Measurements from ENCODE around the gene STOX1. TPM values are rescaled to one million over a fixed set of nuclear protein-coding genes. Genes with fewer than 3 reads are reported as not detected.
A peak's percentile ranks its signal among the peaks of the same experiment; 100 is the strongest.
"Not testable (repeated sequence)": the region's sequence is repeated elsewhere in the genome, so short reads cannot be mapped to it uniquely, and the experiment has no call there.

The STOX1 gene
- polyA plus RNA-seq, 6 donors from 2014 or later, result 0.09 to 0.38 (median 0.19) TPM; not detected in 2

DNA sequence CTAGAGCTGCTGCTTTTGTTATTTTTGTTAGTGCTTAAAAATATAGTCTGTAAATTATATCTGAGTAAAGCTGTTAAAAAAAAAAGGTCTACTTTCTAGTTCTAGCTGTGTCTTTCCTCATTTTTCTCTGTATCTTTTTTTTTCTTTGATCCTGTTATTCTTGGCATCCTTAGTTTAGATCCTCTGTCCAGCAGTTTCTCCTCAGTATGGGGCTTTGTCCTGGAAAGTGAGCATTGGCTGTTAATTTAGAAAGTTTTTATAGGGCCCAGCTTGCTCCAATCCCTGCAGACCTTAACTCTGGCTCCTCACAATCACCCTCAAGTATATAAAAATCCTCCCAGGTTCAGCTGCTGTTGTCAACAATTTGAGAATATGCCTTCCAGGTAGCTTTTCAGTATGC is 97.3 kb downstream of the STOX1 start:
- H3K27ac Mint-ChIP-seq, result peak overlapping the region in 2 of 6 donors; percentile 24 to 46
- H3K4me1 Mint-ChIP-seq, result peaks cover 0 to 9% (median 5%) of the 10 kb centered on the region in 3 donors
- ATAC-seq (ENCODE audit: low read depth in 2 of 2) (no peak), DNase-seq (no peak)
- H3K4me3 Mint-ChIP-seq, result no peak overlapping the region
- H3K36me3 Mint-ChIP-seq, result peaks cover 8 to 9% of the 10 kb centered on the region in 2 donors
- H3K9me3 Mint-ChIP-seq, result peaks cover 0 to 5% (median 0%) of the 10 kb centered on the region in 7 donors
- no peaks in the 10 kb centered on the region for H3K27me3 Mint-ChIP-seq

DNA sequence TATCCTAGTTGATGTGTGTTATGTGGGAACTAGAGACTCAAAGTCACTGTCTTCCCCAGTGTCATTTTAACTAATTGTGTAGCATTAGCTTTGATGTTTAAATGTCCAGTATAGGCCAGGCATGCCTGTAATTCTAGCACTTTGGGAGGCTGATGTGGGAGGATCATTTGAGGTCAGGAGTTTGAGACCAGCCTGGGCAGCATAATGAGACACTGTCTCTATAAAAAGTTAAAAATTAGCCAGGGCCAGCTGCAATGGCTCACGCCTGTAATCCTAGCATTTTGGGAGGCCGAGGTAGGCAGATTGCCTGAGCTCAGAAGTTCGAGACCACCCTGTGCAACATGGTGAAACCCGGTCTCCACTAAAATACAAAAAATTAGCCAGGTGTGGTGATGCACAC is 98.2 kb downstream of the STOX1 start:
- Mint-ChIP-seq H3K4me3 (no peak overlapping the region), H3K36me3 (peaks cover 12 to 13% of the 10 kb centered on the region in 2 donors), H3K27ac (peak overlapping the region in 1 of 6 donors; percentile 65), H3K4me1 (peaks cover 0 to 9% (median 5%) of the 10 kb centered on the region in 3 donors), H3K27me3 (no peaks in the 10 kb centered on the region), H3K9me3 (peaks cover 0 to 5% (median 0%) of the 10 kb centered on the region in 7 donors)
- no peak for DNase-seq
- no peak for ATAC-seq (ENCODE audit: low read depth in 2 of 2)

DNA sequence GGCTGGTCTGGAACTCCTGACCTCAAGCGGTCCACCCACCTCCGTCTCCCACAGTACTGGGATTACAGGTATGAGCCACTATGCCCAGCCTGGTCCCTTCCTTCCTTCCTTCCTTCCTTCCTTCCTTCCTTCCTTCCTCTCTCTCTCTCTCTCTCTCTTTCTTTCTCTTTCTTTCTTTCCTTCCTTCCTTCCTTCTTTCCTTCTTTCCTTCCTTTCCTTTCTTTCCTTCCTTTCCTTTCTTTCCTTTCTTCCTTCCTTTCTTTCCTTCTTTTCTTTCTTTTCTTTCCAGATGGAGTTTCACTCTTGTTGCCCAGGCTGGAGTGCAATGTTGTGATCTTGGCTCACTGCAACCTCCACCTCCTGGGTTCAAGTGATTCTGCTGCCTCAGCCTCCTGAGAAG is 101.8 kb downstream of the STOX1 start:
- not testable (repeated sequence) for H3K27me3 Mint-ChIP-seq; H3K9me3 Mint-ChIP-seq; ATAC-seq (ENCODE audit: low read depth in 2 of 2); DNase-seq
- Mint-ChIP-seq H3K27ac (peak overlapping the region in 3 of 6 donors; percentile 15 to 30 (median 24)), H3K36me3 (peaks cover 18 to 21% of the 10 kb centered on the region in 2 donors), H3K4me3 (peak overlapping the region in 1 of 8 donors; percentile 85), H3K4me1 (peaks cover 5 to 17% (median 13%) of the 10 kb centered on the region in 3 donors)

DNA sequence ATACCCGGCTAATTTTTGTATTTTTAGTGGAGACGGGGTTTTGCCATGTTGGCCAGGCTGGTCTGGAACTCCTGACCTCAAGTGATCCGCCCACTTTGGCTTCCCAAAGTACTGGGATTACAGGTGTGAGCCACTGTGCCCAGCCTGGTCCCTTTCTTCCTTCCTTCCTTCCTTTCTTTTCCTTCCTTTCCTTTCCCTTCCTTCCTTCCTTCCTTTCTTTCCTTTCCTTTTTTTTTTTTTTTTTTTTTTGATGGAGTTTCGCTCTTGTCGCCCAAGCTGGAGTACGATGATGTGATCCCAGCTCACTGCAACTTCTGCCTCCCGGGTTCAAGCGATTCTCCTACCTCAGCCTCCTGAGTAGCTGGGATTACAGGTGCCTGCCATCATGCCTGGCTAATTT is 102.6 kb downstream of the STOX1 start:
- H3K4me1 Mint-ChIP-seq; H3K27ac Mint-ChIP-seq; H3K4me3 Mint-ChIP-seq; H3K9me3 Mint-ChIP-seq; H3K27me3 Mint-ChIP-seq; DNase-seq; ATAC-seq (ENCODE audit: low read depth in 2 of 2): not testable (repeated sequence)
- peaks cover 10 to 21% of the 10 kb centered on the region in 2 donors for H3K36me3 Mint-ChIP-seq

DNA sequence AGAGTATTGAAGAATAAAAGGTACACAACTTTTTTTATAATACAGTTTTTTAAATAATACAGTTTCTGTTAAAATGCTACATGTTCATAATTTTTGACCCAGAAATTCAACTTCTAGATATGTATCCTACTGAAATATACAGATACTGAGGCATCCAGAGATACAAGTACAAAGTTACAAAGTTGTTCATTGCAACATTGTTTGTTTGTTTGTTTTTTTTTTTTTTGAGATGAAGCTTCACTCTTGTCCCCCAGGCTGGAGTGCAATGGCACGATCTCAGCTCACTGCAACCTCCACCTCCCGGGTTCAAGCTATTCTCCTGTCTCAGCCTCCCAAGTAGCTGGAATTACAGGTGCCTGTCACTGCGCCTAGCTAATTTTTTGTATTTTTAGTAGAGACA is 105.5 kb downstream of the STOX1 start:
- not testable (repeated sequence) for H3K27ac Mint-ChIP-seq

DNA sequence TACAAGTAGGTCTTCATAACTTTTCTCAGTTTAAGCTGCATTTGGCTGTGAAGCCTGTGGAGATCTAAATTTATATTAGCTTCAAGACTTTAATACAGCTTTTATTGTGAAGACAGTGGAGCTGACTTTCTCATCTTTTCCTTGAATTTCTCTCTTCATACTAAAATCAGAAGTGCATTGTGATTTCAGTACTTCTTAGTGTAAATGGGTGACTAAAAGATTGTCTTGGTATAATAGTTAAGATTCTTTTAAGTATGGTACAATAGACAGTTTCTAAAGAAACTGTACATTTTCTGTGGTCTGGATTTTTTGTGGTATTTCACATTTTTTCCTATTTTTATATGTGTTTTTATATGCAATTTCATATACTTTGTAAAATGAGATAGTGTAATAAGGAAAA is 107.7 kb downstream of the STOX1 start:
- DNase-seq (no peak), ATAC-seq (ENCODE audit: low read depth in 2 of 2) (no peak)
- Mint-ChIP-seq H3K27me3 (no peaks in the 10 kb centered on the region), H3K36me3 (peaks cover 17 to 19% of the 10 kb centered on the region in 2 donors), H3K4me1 (peaks cover 5 to 9% (median 8%) of the 10 kb centered on the region in 3 donors), H3K27ac (peak overlapping the region in 1 of 6 donors; percentile 27), H3K9me3 (no peaks in the 10 kb centered on the region), H3K4me3 (no peak overlapping the region)

More for the DNA sequence above, 105.5 kb downstream of the STOX1 start:
- not testable (repeated sequence) for H3K27me3 Mint-ChIP-seq; ATAC-seq (ENCODE audit: low read depth in 2 of 2); H3K4me3 Mint-ChIP-seq; H3K9me3 Mint-ChIP-seq; DNase-seq; H3K4me1 Mint-ChIP-seq
- H3K36me3 Mint-ChIP-seq, result peaks cover 10 to 29% of the 10 kb centered on the region in 2 donors

DNA sequence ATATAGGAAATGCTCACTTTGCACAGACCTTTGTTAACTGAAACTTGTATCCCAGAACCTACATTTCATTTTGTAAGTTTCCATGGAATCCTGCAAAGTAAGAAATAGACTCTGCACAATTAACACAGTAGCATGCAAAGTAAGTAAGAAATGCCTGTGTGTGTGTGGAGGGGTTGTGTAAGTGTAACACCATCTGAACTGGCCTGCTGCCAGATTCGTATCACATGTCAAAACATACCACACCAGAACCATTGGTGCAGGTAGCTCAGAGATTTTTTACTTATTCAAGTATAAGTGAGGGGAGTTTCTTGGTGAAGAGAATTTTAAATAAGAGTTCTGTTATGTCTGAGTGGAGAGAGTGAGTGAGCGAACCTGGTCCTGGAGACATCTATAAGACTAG is 110.8 kb downstream of the STOX1 start:
- H3K4me1 Mint-ChIP-seq, result no peaks in the 10 kb centered on the region
- no peak overlapping the region for H3K4me3 Mint-ChIP-seq
- peaks cover 7 to 8% of the 10 kb centered on the region in 2 donors for H3K36me3 Mint-ChIP-seq
- H3K27me3 Mint-ChIP-seq, result no peaks in the 10 kb centered on the region
- DNase-seq (no peak), ATAC-seq (ENCODE audit: low read depth in 2 of 2) (no peak)
- H3K9me3 Mint-ChIP-seq, result no peaks in the 10 kb centered on the region
- no peak overlapping the region for H3K27ac Mint-ChIP-seq

DNA sequence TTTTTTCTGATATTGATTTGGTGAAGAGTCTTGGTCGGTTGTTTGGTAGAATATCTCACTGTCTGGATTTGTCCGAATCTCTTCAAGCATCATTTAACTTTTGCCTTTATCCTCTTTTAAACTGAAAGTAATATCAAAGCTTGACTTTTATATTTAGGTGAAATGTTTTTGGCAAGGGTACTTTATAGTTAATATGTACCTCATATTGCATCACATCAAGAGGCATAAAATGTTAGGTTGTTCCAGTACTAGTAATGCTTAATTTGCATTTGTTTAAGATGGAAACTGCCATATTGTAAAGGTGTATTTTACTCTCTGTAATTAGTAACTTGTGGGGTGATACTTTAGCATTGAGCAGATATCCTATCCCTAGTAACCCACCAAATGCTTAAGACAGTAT is 111.6 kb downstream of the STOX1 start:
- peaks cover 7 to 8% of the 10 kb centered on the region in 2 donors for H3K36me3 Mint-ChIP-seq
- H3K9me3 Mint-ChIP-seq, result no peaks in the 10 kb centered on the region

DNA sequence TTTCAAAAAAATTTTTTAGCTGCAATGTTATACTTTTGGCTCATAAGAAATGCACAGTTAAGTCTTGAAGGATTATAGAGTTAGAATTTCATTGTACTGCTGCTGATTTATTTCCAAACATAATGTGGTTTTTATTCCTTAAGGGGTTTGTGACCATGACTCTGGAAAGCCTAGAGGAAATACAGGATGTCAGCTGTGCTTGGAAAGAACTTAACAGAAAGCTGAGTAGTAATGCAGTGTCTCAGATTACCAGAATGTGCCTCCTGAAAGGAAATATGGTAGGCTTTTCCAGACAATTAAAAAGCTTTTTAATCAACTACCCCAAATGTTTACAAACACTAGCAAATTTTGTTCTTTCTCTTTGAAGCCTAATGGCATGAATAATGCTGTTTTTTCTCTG is 113.6 kb downstream of the STOX1 start:
- H3K4me3 Mint-ChIP-seq; H3K4me1 Mint-ChIP-seq; H3K36me3 Mint-ChIP-seq; DNase-seq; H3K9me3 Mint-ChIP-seq; H3K27me3 Mint-ChIP-seq; ATAC-seq (ENCODE audit: low read depth in 2 of 2): not testable (repeated sequence)
- peak overlapping the region in 1 of 6 donors; percentile 80 for H3K27ac Mint-ChIP-seq

More for the DNA sequence above, 111.6 kb downstream of the STOX1 start:
- no peak for ATAC-seq (ENCODE audit: low read depth in 2 of 2)
- H3K27me3 Mint-ChIP-seq, result no peaks in the 10 kb centered on the region
- DNase-seq, result no peak
- no peak overlapping the region for H3K27ac Mint-ChIP-seq
- H3K4me1 Mint-ChIP-seq, result no peaks in the 10 kb centered on the region
- no peak overlapping the region for H3K4me3 Mint-ChIP-seq

Other genes starting within 250 kb of the STOX1 start
- 10 to 100 TPM; 19.0 to 51.5 (median 30.1) TPM for gene CCAR1, start 106.3 kb upstream of the STOX1 start, polyA plus RNA-seq (ENCODE audit: low read depth in 6 of 6)
- 10 to 100 TPM; 29.1 to 59.3 (median 32.6) TPM for gene DDX50, start 73.8 kb downstream of the STOX1 start, polyA plus RNA-seq (ENCODE audit: low read depth in 6 of 6)
- 10 to 100 TPM; 10.8 to 18.3 (median 17.1) TPM for gene DDX21, start 128.6 kb downstream of the STOX1 start, polyA plus RNA-seq (ENCODE audit: low read depth in 6 of 6)
- 1 to 10 TPM in 5 of 6 donors, not detected in 1; 2.8 to 6.9 (median 4.4) TPM for gene KIFBP, start 161.3 kb downstream of the STOX1 start, polyA plus RNA-seq (ENCODE audit: low read depth in 6 of 6)

Data from naive B cell (primary cell).